H9 (cell line): ENCODE results near the gene WDR72. TPM values are rescaled to one million over a fixed set of nuclear protein-coding genes. Genes with fewer than 3 reads are reported as not detected.

Experiments used
- DNase-seq: peaks from one replicate; pipeline ENCODE4 v3.0.0-alpha.2; 2017
- H2AFZ ChIP-seq: one replicate; pipeline ENCODE4 v1.6.1; 2013; ENCODE audit warnings: mild to moderate bottlenecking, low read length, control low read depth, moderate library complexity
- H2AK5ac ChIP-seq: 2 replicates; pipeline ENCODE4 v1.6.1; 2013; ENCODE audit warnings: low read length, control low read depth, mixed read lengths; ENCODE audit not compliant: insufficient read length
- H2BK120ac ChIP-seq: one replicate; pipeline ENCODE4 v1.6.1; 2013; ENCODE audit warnings: low read depth, mild to moderate bottlenecking, low read length, control low read depth, inconsistent platforms; ENCODE audit not compliant: poor library complexity, severe bottlenecking
- H2BK12ac ChIP-seq: 2 replicates; pipeline ENCODE4 v1.6.1; 2013; ENCODE audit warnings: low read length, control low read depth, mixed read lengths, low read depth; ENCODE audit not compliant: insufficient read length
- H2BK15ac ChIP-seq: 2 replicates; pipeline ENCODE4 v1.6.1; 2013; ENCODE audit warnings: low read depth, low read length, control low read depth
- H2BK20ac ChIP-seq: one replicate; pipeline ENCODE4 v1.6.1; 2013; ENCODE audit warnings: low read depth, mild to moderate bottlenecking, low read length, control low read depth, inconsistent platforms; ENCODE audit not compliant: poor library complexity, severe bottlenecking
- H2BK5ac ChIP-seq: 2 replicates; pipeline ENCODE4 v1.6.1; 2013; ENCODE audit warnings: low read length, control low read depth, mixed read lengths; ENCODE audit not compliant: insufficient read length
- H3K14ac ChIP-seq: 2 replicates; pipeline ENCODE4 v1.6.1; 2013; ENCODE audit warnings: low read length, control low read depth; ENCODE audit not compliant: insufficient read depth
- H3K18ac ChIP-seq: 2 replicates; pipeline ENCODE4 v1.6.1; 2013; ENCODE audit warnings: low read depth, mild to moderate bottlenecking, mixed read lengths, low read length, control low read depth; ENCODE audit not compliant: insufficient read length
- H3K23ac ChIP-seq: 2 replicates; pipeline ENCODE4 v1.6.1; 2013; ENCODE audit warnings: low read length, control low read depth, mixed read lengths, low read depth; ENCODE audit not compliant: insufficient read length
- H3K23me2 ChIP-seq: 2 replicates; pipeline ENCODE4 v1.6.1; 2013; ENCODE audit warnings: low read depth, mild to moderate bottlenecking, mixed read lengths, low read length, control low read depth; ENCODE audit not compliant: insufficient read length, poor library complexity, severe bottlenecking
- H3K27ac ChIP-seq: 2 replicates; pipeline ENCODE4 v1.5.1; 2013; ENCODE audit warnings: low read length, control low read depth, mixed read lengths, low read depth; ENCODE audit not compliant: insufficient read length
- H3K27me3 ChIP-seq: 2 replicates; pipeline ENCODE4 v1.6.1; 2013; ENCODE audit warnings: low read length, control low read depth, inconsistent platforms; ENCODE audit not compliant: insufficient read depth
- H3K4ac ChIP-seq: 2 replicates; pipeline ENCODE4 v1.6.1; 2013; ENCODE audit warnings: low read depth, mild to moderate bottlenecking, control low read depth, inconsistent platforms, low read length, moderate library complexity
- H3K4me1 ChIP-seq: 2 replicates; pipeline ENCODE4 v1.6.1; 2013; ENCODE audit warnings: low read length, control low read depth, inconsistent platforms; ENCODE audit not compliant: insufficient read depth
- H3K4me2 ChIP-seq: 2 replicates; pipeline ENCODE4 v1.6.1; 2013; ENCODE audit warnings: low read length, control low read depth, mixed read lengths; ENCODE audit not compliant: insufficient read length, insufficient read depth
- H3K56ac ChIP-seq: 2 replicates; pipeline ENCODE4 v1.6.1; 2013; ENCODE audit warnings: low read depth, mild to moderate bottlenecking, mixed read lengths, low read length, control low read depth; ENCODE audit not compliant: insufficient read length
- H3K79me1 ChIP-seq: 2 replicates; pipeline ENCODE4 v1.6.1; 2013; ENCODE audit warnings: low read depth, mild to moderate bottlenecking, moderate library complexity, low read length, control low read depth, inconsistent platforms; ENCODE audit not compliant: insufficient read depth, poor library complexity, severe bottlenecking
- H3K79me2 ChIP-seq: 2 replicates; pipeline ENCODE4 v1.6.1; 2013; ENCODE audit warnings: low read length, control low read depth, inconsistent platforms; ENCODE audit not compliant: insufficient read depth
- H3K9ac ChIP-seq: 2 replicates; pipeline ENCODE4 v1.6.1; 2013; ENCODE audit warnings: low read length, control low read depth, mixed read lengths; ENCODE audit not compliant: insufficient read length; ENCODE audit errors: extremely low read depth
- H3K9me3 ChIP-seq: one replicate; pipeline ENCODE4 v1.6.1; 2013; ENCODE audit warnings: low read depth, low read length, inconsistent platforms; ENCODE audit not compliant: control insufficient read depth
- H3T11ph ChIP-seq: one replicate; pipeline ENCODE4 v1.6.1; 2013; ENCODE audit warnings: mild to moderate bottlenecking, low read length, control low read depth, inconsistent platforms
- H4K20me1 ChIP-seq: one replicate; pipeline ENCODE4 v1.6.1; 2013; ENCODE audit not compliant: control insufficient read depth, insufficient read length, insufficient read depth
- H4K5ac ChIP-seq: 2 replicates; pipeline ENCODE4 v1.6.1; 2013; ENCODE audit warnings: low read depth, mild to moderate bottlenecking, mixed read lengths, low read length, control low read depth; ENCODE audit not compliant: insufficient read length
- H4K8ac ChIP-seq: replicated peaks from 2 replicates; pipeline ENCODE4 v1.6.1; 2013; ENCODE audit warnings: low read length, control low read depth, mixed read lengths, low read depth; ENCODE audit not compliant: insufficient read length
- H4K91ac ChIP-seq: 2 replicates; pipeline ENCODE4 v1.6.1; 2013; ENCODE audit warnings: low read depth, mild to moderate bottlenecking, moderate library complexity, mixed read lengths, low read length, control low read depth; ENCODE audit not compliant: insufficient read length
- H3K27ac Mint-ChIP-seq, 3 experiments: 2 replicates in 2 of 3; 3 replicates in 1 of 3; pipeline ENCODE4 v1.8.0; 2020 to 2021; ENCODE audit warnings: mixed read lengths in 3 of 3, mild to moderate bottlenecking in 1 of 3, moderate library complexity in 1 of 3
- H3K27me3 Mint-ChIP-seq: 2 replicates; pipeline ENCODE4 v1.8.0; 2021; ENCODE audit warnings: low read depth, mild to moderate bottlenecking, moderate library complexity, mixed read lengths
- H3K36me3 Mint-ChIP-seq, 3 experiments: 2 replicates in 2 of 3; 3 replicates in 1 of 3; pipeline ENCODE4 v1.8.0; 2020 to 2021; ENCODE audit warnings: low read depth in 3 of 3, mixed read lengths in 3 of 3; ENCODE audit not compliant: insufficient read depth in 1 of 3
- H3K4me1 Mint-ChIP-seq, 2 experiments: 2 replicates each; pipeline ENCODE4 v1.8.0; 2020; ENCODE audit warnings: mixed read lengths in 2 of 2
- H3K4me3 Mint-ChIP-seq, 2 experiments: 2 replicates in 1 of 2; 3 replicates in 1 of 2; pipeline ENCODE4 v1.8.0; 2020 to 2021; ENCODE audit warnings: mild to moderate bottlenecking in 2 of 2, mixed read lengths in 2 of 2, moderate library complexity in 1 of 2
- H3K9me3 Mint-ChIP-seq, 2 experiments: 2 replicates in 1 of 2; 3 replicates in 1 of 2; pipeline ENCODE4 v1.8.0; 2020; ENCODE audit warnings: mild to moderate bottlenecking in 2 of 2, mixed read lengths in 2 of 2, moderate library complexity in 1 of 2
- total RNA-seq: library from RNA; stranded (reverse); gene quantifications from 2 replicates; pipeline ENCODE4 v1.2.1, GENCODE V29; 2021
- TF ChIP-seq, protein P1 (sequence below): fragments of 200-600 bp; sonication (generic); conservative IDR thresholded peaks from 3 replicates; pipeline ENCODE4 v1.8.0; 2021; ENCODE audit warnings: antibody characterized with exemption, mild to moderate bottlenecking

Gene WDR72
- total RNA-seq, 1 experiment from 2014 or later, result 2.9 TPM

DNA sequence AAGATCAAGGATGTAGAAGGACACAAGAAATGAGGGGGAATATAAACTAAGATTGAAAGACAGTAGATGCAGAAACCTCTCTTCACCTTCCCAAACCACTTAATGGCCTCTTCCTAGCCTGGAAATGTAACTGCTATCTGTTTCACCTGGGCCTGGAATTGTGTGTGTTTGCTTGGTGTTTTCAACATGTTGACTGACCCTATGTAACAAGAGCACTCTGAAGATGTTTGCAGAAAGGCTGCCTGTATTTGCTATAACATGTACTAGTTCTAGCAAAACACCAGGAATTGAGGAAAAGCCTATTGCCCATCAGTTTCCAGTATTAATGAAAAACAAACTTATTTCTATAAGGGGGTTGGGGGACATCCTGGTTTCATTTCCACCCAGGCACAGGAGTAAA lies 248.3 kb downstream of the WDR72 start:
- no peak for DNase-seq
- Mint-ChIP-seq H3K4me1 (no peaks in the 10 kb centered on the region), H3K27me3 (no peaks in the 10 kb centered on the region), H3K9me3 (no peaks in the 10 kb centered on the region), H3K4me3 (no peak overlapping the region), H3K36me3 (no peaks in the 10 kb centered on the region), H3K27ac (no peak overlapping the region)
- Histone ChIP-seq H3T11ph (no peak overlapping the region), H3K9ac (no peak overlapping the region), H3K18ac (no peak overlapping the region), H2AK5ac (no peak overlapping the region), H3K79me2 (no peaks in the 10 kb centered on the region), H3K4me2 (no peak overlapping the region), H3K27me3 (no peaks in the 10 kb centered on the region), H4K91ac (no peak overlapping the region), H3K14ac (0 out of 2 replicates have a peak overlapping the region, but pooled peaks have one; percentile 6), H3K9me3 (no peaks in the 10 kb centered on the region), H3K4me1 (no peaks in the 10 kb centered on the region), H3K79me1 (no peaks in the 10 kb centered on the region), H3K23me2 (no peaks in the 10 kb centered on the region), H2BK5ac (no peak overlapping the region), H2BK120ac (no peak overlapping the region), H3K23ac (no peak overlapping the region), H2BK15ac (no peak overlapping the region), H2AFZ (no peak overlapping the region), H3K56ac (no peak overlapping the region), H3K27ac (no peak overlapping the region), H4K8ac (no peak overlapping the region), H3K4ac (no peak overlapping the region), H2BK12ac (no peak overlapping the region), H4K5ac (no peak overlapping the region), H2BK20ac (no peak overlapping the region), H4K20me1 (no peaks in the 10 kb centered on the region)
- TF ChIP-seq, protein P1, sequence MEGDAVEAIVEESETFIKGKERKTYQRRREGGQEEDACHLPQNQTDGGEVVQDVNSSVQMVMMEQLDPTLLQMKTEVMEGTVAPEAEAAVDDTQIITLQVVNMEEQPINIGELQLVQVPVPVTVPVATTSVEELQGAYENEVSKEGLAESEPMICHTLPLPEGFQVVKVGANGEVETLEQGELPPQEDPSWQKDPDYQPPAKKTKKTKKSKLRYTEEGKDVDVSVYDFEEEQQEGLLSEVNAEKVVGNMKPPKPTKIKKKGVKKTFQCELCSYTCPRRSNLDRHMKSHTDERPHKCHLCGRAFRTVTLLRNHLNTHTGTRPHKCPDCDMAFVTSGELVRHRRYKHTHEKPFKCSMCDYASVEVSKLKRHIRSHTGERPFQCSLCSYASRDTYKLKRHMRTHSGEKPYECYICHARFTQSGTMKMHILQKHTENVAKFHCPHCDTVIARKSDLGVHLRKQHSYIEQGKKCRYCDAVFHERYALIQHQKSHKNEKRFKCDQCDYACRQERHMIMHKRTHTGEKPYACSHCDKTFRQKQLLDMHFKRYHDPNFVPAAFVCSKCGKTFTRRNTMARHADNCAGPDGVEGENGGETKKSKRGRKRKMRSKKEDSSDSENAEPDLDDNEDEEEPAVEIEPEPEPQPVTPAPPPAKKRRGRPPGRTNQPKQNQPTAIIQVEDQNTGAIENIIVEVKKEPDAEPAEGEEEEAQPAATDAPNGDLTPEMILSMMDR, result no peak
